Heart left ventricle (tissue), 13 donors: ENCODE measurements around the gene GMCL1.

Source experiments
- CTCF ChIP-seq, 12 donors: fragments of 200-600 bp; sonication (generic) in 4 of 12; IDR thresholded peaks; one replicate each; pipeline versions ENCODE4 v1.5.0 to v1.8.0; 2018 to 2022; ENCODE audit warnings: antibody characterized with exemption in 12 of 12, mild to moderate bottlenecking in 5 of 12
- POLR2A ChIP-seq, 2 donors: fragments of 450-650 bp; IDR thresholded peaks; one replicate each; pipeline ENCODE4 v1.6.1; 2017; ENCODE audit warnings: antibody characterized with exemption in 2 of 2, mild to moderate bottlenecking in 2 of 2, moderate library complexity in 2 of 2
- donor health status: ischemic (EF 13 %, LVEDD 7.1; RV severe dilation, severe dysfunction).
- donor health status: DM: no; HTN: yes; CAD: no.
- donor health status: DM: no; HTN: no; CAD: no.
- donor health status: ischemic (EF 25% LVEDD 6.9; RV normal size, moderate dysfunction).
- donor health status: ischemic (EF 25% LVEDD 5.7; RV mildly dilated, moderate dysfunction).
- donor health status: ischemic (EF 35%, LVEDD 5.7; RV mildly dilated, moderate dysfunction).
- donor health status: nonischemic (EF 11% LVEDD 7.7; RV severe dilation, severe dysfunction).
- donor health status: DM: yes; HTN: yes; CAD: no.
- donor health status: PGD.
- donor health status: ischemic (EF 29% LVEDD 5.4; RV normal size, mild dysfunction).
- donor health status: nonischemic (EF 23%, LVEDD 6.1; RV moderate dilation, normal function).

GRCh38 chr2:69917852-69918251, 88.4 kb downstream of the GMCL1 start:
- TF ChIP-seq CTCF (IDR thresholded peaks at IDR 0.05) (no peak), POLR2A (IDR thresholded peaks at IDR 0.05) (no peak)
